ENCODE data around the gene ZDHHC14. TPM values are rescaled to one million over a fixed set of nuclear protein-coding genes. Genes with fewer than 3 reads are reported as not detected.

The ZDHHC14 gene
- total and polyA plus RNA-seq, 7 donors, result 2.5 to 14.6 (median 4.3) TPM

DNA sequence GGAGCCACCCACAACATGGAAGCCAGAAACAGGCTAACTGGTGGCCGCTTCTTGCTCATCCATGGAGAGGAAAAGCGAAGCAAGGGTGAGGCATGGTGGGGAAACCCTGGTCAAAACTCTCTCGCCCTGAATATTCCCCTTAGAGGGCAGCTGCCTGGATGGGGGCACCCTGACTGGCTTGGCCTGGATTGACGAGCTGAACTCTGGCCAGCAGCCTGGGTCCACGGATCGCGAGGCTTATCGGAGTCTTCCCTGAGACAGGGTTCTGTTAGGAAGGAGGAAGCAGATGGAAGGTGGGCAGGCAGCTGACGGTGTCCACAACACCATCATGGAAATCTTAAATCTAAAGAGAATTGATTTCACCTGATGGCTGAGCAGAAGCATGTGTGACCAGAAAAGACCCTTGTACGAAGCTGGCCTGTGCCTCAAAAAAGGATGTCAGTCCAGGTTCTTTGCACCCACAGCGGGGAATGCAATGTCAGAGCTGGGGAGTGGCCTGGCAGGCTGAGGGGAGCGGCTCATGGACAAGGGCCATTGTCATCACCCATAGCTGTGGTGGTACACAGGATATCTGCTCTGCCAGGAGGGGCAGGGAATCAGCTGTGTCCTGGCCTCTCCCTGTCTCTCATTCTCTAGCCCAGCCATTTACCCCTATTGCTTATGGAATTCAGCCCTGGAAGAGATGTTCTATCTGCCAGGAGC lies 332.6 kb downstream of the ZDHHC14 start:
- WGBS, 3 donors, result 63 to 75% (median 71%) methylated on average over 12 of the region's 12 CpGs
- H3K9me3 ChIP-seq, result no peaks in the 10 kb centered on the region
- intact Hi-C loops (cut with DNase I), result no loop called here
- DNase-seq, result no peak
- ATAC-seq, result peak in 1 of 4 donors; percentile 33
- H3K4me1 ChIP-seq, result no peaks in the 10 kb centered on the region
- H3K27me3 ChIP-seq (ENCODE audit: insufficient read depth in 3 of 3, low read length in 2 of 3), result peaks cover 0 to 1% (median 0%) of the 10 kb centered on the region in 3 donors
- peak overlapping the region; percentile 4 for H3K27ac ChIP-seq
- H3K36me3 ChIP-seq (ENCODE audit: insufficient read depth in 1 of 2, low read depth in 1 of 2), result no peaks in the 10 kb centered on the region
- no peak overlapping the region for H3K4me3 ChIP-seq
- TF ChIP-seq, protein P1, sequence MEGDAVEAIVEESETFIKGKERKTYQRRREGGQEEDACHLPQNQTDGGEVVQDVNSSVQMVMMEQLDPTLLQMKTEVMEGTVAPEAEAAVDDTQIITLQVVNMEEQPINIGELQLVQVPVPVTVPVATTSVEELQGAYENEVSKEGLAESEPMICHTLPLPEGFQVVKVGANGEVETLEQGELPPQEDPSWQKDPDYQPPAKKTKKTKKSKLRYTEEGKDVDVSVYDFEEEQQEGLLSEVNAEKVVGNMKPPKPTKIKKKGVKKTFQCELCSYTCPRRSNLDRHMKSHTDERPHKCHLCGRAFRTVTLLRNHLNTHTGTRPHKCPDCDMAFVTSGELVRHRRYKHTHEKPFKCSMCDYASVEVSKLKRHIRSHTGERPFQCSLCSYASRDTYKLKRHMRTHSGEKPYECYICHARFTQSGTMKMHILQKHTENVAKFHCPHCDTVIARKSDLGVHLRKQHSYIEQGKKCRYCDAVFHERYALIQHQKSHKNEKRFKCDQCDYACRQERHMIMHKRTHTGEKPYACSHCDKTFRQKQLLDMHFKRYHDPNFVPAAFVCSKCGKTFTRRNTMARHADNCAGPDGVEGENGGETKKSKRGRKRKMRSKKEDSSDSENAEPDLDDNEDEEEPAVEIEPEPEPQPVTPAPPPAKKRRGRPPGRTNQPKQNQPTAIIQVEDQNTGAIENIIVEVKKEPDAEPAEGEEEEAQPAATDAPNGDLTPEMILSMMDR (IDR thresholded peaks at IDR 0.05), result no peak

DNA sequence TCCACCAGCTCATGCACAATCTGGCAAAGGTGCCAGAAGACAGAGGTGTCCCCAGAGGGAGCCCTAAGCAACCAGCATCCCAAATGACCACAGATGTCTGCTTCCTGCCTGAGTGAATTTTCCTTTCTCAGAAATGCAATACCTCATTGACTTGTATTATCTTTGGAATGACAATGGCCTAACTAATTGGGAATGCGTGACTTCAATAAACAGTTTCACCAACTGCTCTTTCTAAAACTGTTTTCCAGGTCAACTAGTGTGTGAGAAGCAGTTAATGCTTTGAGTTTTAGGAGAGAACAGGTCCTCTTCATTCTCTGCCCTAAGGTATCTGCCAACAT lies 333.1 kb downstream of the ZDHHC14 start:
- Histone ChIP-seq H3K27me3 (ENCODE audit: insufficient read depth in 3 of 3, low read length in 2 of 3) (peaks cover 0 to 1% (median 0%) of the 10 kb centered on the region in 3 donors), H3K4me3 (no peak overlapping the region), H3K27ac (peak overlapping the region; percentile 4), H3K9me3 (no peaks in the 10 kb centered on the region), H3K4me1 (no peaks in the 10 kb centered on the region), H3K36me3 (ENCODE audit: insufficient read depth in 1 of 2, low read depth in 1 of 2) (no peaks in the 10 kb centered on the region)
- ATAC-seq, result peak in 2 of 4 donors; percentile 24 to 34
- 44 to 56% (median 53%) methylated on average over 1 of the region's 1 CpG for WGBS, 3 donors
- no peak for DNase-seq
- TF ChIP-seq, protein P1 (IDR thresholded peaks at IDR 0.05), result no peak
- intact Hi-C loops (cut with DNase I), result no loop called here

GRCh38 chr6:157715728-157716164 lies 334.8 kb downstream of the ZDHHC14 start:
- DNase-seq, result peak; percentile 73 to 85
- intact Hi-C loops (cut with DNase I), result no loop called here
- Histone ChIP-seq H3K36me3 (ENCODE audit: insufficient read depth in 1 of 2, low read depth in 1 of 2) (no peaks in the 10 kb centered on the region), H3K9me3 (no peaks in the 10 kb centered on the region), H3K27ac (peak overlapping the region; percentile 50), H3K4me1 (no peaks in the 10 kb centered on the region), H3K4me3 (peak overlapping the region; percentile 15), H3K27me3 (ENCODE audit: insufficient read depth in 3 of 3, low read length in 2 of 3) (peaks cover 0 to 1% (median 0%) of the 10 kb centered on the region in 3 donors)
- peak; percentile 59 to 82 (median 70) for ATAC-seq
- 30 to 52% (median 45%) methylated on average over 6 of the region's 6 CpGs for WGBS, 3 donors
- TF ChIP-seq, protein P1 (IDR thresholded peaks at IDR 0.05), result no peak

DNA sequence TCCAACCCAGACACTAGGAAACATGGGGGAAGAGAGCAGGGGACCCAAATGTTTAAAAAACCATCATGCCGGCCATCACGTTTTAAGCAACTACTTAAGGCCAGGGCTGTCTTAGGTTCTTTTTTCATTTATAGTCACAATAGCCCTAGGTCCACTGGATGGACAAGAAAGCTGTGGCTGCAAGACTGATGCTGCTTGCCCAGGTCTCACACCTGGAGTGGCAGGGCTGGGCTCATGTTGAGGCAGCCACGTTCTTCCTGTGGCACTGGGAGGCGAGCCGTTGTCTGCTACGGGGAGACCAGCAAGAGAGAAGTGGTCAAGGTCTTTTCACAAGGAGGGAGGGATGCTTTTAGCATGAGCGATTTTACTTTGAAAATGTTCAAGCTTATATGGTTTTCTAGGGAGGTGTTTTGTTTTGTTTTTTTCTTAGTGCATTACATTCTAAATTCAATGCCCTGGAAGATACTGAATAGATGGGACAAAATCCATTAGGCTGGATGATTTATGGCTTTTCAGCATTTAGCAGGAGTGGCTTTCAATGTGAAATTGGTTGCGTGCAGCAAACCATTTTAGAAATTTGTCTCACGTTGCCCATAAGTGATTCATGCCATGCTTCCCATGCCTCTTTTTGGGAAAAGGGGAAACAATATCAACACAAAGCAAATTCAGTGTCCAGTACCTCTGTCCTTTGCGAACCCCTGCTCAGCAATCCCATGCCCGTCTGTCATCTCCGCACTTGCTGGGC lies 335.4 kb downstream of the ZDHHC14 start:
- 51 to 70% (median 58%) methylated on average over 12 of the region's 12 CpGs for WGBS, 3 donors
- intact Hi-C loops (cut with DNase I), result no loop called here
- no peaks in the 10 kb centered on the region for H3K36me3 ChIP-seq (ENCODE audit: insufficient read depth in 1 of 2, low read depth in 1 of 2)
- H3K9me3 ChIP-seq, result no peaks in the 10 kb centered on the region
- TF ChIP-seq, protein P1 (IDR thresholded peaks at IDR 0.05), result no peak
- H3K27me3 ChIP-seq (ENCODE audit: insufficient read depth in 3 of 3, low read length in 2 of 3), result peaks cover 0 to 1% (median 0%) of the 10 kb centered on the region in 3 donors
- ATAC-seq, result no peak
- H3K27ac ChIP-seq, result peak overlapping the region; percentile 50
- DNase-seq, result no peak
- no peaks in the 10 kb centered on the region for H3K4me1 ChIP-seq
- peak overlapping the region; percentile 15 for H3K4me3 ChIP-seq
